ENCODE data around the gene TMEM117.
"Not testable (repeated sequence)": the region's sequence is repeated elsewhere in the genome, so short reads cannot be mapped to it uniquely, and the experiment has no call there.

Gene TMEM117

DNA sequence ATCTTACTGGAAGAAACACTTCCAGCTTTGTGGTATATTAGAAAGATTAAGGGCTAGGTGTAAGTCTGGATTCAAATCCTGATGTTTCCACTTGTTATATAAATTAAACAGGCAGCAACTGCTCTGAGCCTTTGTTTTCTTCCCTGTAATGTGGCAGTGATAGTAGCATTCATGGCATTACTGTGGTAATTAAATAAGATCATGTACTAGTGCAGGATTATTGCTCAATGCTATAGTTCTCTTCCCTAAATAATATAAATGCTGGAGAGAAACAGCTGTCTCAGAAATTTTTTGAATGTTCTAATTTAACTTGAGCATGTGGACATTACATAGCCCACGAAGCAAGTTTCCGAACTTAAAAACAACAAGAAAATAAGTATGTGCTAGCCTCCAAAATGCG lies 5.4 kb downstream of the TMEM117 start:
- DNase-seq: no peak

DNA sequence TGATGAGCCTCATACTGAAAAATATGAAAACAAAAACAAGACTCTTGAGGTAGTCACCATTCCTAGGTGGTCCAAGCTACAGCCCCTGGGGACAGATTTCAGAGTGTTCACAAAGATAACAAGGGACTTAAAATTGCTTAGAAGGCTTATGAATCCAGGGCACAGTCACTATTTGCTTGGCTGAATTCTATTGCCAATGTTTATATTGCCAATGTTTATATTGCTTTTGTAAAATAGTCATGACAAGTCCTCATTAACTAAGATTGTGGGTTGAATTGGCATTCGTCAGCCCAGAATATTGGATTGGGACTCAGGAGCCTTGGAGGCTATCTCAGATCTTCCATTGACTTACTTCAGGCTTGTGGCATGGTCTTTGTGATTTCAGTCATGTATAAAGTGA lies 6.4 kb downstream of the TMEM117 start:
- DNase-seq: no peak

DNA sequence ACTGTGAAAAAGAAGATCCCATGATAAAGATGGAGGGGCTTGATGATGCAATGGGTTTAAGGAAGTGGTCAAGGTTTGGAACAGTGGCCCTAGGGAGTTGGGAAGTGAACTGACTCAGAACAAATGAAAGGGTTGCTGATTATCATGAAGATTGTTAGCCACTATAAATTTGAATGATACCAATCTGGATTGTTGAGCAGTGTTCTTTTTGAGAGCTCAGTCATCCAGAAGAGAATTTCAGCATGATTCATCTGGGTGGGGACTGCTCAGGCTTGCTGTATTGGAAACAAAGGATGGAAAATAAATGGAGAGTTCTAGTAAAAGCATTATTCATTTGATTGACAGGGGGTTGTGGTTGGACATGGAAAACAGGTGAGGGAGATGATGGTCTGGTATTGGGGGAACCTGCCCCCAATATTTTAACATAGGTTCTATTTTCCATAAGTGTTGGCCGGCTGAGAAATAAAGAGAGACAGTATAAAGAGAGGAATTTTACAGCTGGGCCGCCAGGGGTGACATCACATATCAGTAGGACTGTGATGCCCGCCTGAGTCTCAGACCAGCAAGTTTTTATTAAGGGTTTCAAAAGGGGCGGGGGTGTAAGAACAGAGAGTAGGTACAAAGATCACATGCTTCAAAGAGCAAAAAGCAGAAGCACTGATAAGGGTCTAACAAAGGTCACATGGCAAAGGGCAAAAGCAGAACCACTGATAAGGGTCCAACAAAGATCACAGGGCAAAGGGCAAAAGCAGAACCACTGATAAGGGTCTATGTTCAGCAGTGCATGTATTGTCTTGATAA lies 11.7 kb downstream of the TMEM117 start:
- not testable (repeated sequence) for DNase-seq

DNA sequence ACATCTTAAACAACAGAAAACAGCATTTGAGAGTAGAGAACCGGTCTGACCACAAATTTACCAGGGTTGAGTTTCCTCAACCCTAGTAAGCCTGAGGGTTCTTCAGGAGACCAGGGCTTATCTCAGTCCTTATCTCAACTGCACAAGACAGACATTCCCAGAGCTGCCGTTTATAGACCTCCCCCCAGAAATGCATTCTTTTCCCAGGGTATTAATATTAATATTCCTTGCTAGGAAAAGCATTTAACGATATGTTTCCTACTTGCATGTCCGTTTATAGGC lies 12.3 kb downstream of the TMEM117 start:
- DNase-seq: no peak

DNA sequence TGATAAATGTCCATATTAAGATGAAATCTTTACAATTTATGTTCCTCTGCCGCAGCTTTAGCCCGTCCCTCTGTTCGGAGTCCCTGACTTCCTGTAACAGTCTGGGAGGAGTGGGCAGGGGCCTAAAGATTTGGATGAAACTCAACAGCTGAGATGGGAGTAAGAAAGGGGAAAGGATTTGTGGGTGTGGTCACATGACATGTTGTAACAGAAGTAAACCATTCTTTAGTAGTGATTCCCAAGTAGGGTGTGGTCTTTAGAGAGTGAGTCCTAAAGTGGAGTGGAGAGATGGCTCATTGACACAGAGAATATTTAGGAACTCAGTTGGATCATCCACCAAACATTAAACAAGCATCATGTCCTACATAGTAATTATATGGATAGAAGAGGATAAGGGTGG lies 12.9 kb downstream of the TMEM117 start:
- no peak for DNase-seq

DNA sequence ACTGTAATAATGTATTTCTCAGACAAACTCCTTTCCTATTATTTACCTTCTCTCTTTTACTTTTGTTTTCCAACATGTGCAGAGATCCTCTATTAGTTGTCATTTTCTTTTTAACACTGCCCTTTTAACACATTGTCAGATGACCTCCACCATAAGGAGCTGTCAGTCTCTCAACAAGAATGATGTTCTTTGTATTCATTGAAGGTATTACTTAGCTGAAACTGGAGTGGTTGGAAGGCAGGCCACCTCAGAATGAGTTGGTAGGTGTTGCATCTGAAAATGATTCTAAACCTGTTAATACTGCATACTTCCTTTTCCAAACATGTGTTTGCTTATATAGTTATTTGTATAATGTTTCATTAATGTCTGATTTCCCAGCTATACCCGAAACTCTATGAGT lies 16.9 kb downstream of the TMEM117 start:
- DNase-seq: no peak

DNA sequence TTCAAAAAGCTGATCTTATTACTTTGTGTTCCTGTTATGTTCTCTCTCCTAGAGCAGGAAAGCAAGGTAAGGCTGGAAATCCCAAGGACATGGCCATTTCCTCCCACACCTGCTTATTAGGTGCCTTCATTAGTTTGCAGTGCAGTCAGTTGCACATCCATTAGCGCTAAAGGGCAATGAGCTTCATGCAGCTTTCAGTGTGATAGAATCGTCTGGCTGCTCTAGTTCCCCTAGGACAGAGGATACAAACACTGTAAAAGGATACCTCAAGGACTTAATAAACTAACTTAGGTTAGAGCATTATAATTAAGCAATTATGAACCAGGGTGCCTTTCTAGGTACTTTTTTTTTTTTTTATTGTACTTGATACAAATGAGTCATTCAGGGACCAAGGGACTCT lies 21.1 kb downstream of the TMEM117 start:
- DNase-seq: no peak

DNA sequence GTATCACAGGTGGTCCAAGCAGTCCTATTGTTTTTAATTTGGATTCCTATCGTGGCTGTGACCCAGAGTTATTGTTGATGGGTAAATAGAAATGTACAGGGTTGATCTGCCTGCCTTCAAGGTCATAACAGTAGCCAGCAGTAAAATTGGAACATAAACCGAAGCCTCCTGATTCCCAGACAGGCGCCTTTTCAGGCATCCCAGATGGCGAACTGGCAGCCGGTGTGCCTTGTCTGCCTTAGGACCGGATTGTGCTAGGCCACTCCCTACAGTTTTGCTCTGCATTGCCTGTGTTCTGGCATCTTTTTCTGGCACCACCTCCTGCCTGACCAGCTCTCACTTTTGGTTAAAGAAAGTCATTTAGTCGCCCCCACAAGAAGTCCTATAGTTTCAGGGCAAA lies 22.2 kb downstream of the TMEM117 start:
- no peak for DNase-seq

DNA sequence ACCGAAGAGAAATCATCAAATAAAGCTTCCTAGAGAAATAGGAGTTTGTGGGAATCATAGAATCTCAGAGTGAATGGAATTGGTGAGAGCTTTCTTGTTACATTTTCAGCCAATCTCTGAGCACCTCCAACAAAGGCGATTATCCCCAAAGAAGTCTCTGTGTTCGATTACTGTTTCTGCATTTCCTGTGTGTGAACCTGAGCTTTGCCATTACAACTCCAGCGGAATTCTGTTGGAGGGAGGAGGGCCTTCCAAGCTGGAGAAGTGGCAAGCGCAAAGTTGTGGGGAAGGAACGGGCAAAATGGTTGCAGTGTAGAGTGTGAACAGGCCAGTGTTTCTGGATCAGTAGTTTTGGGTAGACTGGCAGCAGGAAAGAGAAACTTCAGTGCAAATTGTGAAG lies 23.1 kb downstream of the TMEM117 start:
- DNase-seq: no peak

DNA sequence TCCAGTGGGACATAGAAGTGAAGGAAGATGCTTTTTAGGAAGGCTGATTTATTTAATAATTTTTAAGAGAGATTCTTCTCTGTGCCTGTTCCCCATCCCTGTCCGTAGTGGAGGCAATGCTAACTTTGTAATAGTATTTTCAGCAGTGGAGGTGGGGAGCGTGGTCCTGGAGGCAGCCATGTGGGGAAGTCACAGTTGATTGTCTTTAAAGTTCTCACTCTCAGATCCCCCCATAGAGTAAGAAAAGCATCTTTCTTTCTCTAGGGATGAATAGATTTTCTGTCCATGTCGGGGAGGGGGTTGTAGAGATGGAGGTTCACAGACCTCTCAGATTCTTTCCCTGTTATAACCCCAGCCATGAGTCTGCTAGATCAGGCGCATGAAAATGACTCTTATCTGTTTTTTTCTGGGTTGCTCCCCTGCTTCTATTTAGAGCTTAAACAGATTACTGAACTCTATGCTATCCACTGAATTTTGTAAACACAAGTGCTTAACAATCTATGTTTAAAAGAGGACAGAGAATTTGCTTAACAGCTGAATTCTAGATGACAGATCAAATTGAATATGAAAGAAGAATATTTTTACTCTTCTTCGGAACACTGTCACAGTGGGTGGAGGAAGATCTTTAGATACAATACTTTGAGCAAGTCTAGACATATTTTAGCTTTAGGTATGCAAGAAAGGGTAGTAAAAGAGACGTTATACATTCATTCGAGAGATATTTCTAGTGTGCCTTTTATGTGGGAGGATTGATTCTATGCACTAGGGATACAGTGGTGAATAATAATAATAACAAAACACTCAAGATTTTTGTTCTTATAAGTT lies 25.3 kb downstream of the TMEM117 start:
- DNase-seq: no peak

DNA sequence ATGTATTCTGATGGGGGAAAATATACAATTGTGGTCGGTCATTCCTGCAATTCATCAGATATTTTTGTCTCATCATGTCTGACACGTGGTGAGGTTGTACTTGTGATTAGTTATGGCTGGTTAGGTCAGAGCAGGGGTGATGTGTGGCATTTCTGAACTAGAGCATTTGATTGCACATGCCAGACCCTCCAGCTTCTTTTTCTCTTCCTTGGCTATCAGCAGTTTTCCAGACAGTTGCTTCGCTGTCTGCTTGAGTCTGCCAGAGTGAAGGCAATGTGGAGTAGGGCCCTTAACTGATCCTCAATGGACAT lies 25.9 kb downstream of the TMEM117 start:
- no peak for DNase-seq

DNA sequence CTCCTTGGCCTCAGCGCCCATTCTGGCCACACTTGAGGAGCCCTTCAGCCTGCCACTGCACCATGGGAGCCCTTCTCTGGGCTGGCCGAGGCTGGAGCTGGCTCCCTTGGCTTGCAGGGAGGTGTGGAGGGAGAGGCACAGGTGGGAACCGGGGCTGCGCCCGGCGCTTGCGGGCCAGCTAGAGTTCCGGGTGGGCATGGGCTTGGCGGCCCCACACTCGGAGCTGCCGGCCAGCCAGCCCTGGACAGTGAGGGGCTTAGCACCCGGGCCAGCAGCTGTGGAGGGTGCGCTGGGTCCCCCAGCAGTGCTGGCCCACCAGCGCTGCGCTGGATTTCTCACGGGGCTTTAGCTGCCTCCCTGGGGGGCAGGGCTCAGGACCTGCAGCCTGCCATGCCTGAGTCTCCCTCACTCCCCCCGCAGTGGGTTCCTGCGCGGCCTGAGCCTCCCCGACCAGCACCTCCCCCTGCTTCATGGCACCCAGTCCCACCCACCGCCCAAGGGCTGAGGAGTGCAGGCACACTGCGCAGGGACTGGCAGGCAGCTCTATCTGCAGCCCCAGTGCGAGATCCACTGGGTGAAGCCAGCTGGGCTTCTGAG lies 28.0 kb downstream of the TMEM117 start:
- no peak for DNase-seq

DNA sequence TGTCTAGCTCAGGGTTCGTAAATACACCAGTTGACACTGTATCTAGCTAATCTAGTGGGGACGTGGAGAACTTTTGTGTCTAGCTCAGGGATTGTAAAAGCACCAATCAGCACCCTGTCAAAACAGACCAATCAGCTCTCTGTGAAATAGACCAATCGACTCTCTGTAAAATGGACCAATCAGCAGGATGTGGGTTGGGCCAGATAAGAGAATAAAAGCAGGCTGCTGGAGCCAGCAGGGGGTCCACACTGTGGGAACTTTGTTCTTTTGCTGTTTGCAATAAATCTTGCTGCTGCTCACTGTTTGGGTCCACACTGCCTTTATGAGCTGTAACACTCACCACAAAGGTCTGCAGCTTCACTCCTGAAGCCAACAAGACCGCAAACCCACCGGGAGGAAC lies 28.7 kb downstream of the TMEM117 start:
- DNase-seq: not testable (repeated sequence)

DNA sequence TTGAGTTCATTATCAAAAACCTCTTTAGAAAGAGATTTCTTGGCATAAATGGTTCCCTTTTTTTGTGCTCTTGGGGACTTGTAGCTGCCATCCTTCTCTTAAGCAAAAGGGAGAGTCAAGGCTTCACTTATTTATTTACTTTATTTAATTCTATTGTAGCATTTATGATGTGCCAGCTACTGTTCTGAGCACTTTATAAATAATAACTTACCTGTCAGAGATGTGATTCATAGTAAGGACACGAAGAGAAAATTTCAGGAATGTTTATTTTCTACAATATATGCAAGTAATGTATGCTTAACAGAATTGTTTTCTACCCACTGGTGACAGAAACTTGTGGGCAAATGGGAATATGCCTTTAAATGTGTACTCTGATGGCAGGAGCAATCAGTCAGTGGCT lies 33.3 kb downstream of the TMEM117 start:
- DNase-seq: no peak

DNA sequence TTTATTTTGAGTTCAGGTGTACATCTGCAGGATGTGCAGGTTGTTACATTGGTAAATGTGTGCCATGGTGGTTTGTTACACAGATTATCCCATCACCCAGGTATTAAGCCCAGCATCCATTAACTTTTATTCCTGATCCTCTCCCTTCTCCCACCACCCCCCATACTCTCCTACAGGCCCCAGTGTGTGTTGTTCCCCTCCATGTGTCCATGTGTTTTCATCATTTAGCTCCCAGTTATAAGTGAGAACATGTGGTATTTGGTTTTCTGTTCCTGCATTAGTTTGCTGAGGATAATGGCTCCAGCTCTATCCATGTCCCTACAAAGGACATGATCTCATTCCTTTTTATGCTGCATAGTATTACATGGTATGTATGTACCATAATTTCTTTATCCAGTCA lies 33.9 kb downstream of the TMEM117 start:
- DNase-seq: not testable (repeated sequence)

DNA sequence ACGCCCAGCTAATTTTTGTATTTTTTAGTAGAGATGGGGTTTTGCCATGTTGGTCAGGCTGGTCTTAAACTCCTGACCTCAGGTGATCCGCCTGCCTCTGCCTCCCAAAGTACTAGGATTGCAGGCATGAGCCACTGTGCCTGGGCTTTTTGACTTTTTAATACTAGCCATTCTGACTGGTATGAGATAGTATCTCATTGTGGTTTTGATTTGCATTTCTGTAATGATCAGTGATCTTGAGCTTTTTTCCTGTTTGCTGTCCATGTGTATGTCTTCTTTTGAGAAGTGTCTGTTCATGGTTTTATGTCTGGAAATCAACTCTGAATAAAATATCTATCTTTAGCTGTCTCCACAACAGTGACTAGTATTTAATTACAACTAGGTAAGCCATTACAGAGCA lies 35.4 kb downstream of the TMEM117 start:
- DNase-seq: not testable (repeated sequence)

DNA sequence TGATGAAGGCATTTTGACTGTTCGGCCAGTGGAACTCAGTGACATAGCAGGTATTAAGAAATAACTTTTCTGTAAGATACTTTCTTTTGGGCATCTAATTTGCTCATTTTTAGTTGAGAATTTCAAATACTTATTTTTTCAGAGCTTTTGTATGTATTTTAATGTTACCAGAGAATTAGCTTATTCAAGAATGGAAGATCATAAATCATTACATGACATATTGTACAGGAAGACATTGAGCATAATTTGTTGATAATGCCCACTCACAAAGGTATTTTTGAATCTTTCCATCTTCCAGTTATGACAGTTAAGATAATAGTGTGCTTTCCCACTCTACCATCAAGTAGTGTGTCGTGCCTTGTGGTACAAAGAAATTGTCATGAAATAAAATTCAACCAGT lies 36.5 kb downstream of the TMEM117 start:
- no peak for DNase-seq

DNA sequence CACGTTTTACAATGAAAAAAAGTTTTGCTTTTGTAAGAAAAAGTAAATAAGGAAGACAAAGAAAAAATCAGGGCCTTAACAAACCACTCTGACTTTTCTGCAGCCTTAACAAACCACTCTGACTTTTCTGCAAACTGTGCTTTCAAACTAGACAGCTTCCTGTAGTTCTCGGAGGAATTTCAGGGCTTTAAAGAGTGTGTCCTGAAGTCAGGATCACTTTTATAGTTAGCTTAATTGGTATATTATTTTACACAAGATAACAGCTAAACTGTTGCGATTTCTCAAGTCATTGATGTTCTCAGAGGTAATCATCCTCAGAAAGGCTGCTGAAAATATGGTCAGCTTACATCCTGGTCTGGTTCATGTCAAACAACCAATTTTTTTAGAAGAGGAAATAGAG lies 42.2 kb downstream of the TMEM117 start:
- DNase-seq: no peak

DNA sequence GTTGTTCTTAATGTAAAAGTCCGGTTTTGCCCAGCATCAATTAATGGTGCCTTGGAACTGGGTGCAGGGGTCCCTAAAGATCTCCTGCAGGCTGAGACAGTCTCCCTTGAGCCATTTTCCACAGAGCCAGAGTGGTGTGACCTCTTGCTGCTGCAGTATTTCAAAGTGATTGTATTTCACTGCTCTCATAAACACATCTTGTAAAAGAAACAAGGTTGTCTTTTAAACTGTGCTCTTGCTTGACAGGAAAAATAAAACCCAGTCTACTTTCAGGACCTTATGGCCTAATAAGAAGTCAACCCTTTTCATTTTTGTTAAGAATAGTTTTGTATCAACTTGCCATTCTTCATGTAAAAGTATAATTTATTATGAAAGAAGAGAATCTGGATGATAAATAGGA lies 44.7 kb downstream of the TMEM117 start:
- DNase-seq: no peak

DNA sequence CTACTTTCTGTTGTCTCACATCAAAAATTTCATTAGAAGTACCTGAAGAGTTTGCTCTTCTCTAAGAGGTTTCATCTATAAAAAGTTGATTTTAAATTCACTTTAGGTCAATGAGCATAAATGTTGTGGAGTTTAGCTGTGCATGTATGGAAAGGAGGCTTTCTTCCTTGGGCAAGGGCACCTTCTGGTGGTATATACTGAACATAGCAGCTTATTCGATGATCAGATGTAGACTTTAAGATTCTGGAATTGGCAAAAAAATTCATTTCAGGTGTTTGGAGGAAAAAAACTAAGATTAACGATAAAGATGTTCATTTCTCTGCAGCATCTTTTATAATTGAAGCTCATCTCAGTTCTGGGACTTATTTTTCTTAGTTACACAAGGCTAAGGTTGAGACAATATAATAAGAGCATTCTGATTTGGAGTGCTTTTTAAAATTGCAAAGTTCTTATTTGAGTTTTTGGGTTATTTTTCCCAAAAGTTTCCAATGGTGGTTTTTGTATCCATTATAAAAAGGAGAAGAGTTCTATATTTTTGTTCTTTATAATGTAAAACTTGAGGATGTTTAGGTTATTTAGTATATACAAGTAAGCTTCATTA lies 46.8 kb downstream of the TMEM117 start:
- no peak for DNase-seq

DNA sequence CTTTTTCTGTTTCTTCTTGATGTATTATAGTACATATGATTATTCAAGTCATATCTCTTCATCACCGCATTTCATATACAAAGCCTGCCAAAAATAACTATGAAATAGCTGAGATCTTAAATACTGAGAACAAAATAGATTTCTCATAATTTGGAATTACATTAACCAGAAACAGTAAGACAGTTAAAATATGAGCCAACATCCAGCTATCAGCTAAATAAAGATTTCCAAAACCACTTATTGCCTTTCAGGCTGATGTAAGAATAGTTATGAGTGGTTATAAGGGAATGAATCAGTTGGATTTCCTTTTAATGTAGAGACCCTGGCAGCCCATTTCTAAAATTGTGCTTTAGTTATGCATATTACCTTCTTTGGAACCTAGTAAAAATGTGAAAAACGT lies 47.4 kb downstream of the TMEM117 start:
- no peak for DNase-seq

DNA sequence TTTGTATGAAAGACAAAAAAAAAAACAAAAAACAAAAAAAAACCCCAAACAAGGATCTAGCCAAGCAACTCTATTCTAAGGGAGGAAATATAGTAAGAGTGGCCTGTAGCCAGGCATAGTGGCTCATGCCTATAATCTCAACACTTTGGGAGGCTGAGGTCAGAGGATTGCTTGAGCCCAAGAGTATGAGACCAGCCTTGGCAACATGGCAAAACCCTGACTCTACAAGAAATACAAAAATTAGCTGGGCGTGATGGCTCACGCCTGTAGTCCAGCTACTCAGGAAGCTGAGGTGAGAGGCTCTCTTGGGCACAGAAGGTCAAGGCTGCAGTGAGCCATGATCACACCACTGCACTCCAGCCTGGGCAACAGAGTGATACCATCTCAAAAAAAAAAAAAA lies 47.9 kb downstream of the TMEM117 start:
- no peak for DNase-seq

DNA sequence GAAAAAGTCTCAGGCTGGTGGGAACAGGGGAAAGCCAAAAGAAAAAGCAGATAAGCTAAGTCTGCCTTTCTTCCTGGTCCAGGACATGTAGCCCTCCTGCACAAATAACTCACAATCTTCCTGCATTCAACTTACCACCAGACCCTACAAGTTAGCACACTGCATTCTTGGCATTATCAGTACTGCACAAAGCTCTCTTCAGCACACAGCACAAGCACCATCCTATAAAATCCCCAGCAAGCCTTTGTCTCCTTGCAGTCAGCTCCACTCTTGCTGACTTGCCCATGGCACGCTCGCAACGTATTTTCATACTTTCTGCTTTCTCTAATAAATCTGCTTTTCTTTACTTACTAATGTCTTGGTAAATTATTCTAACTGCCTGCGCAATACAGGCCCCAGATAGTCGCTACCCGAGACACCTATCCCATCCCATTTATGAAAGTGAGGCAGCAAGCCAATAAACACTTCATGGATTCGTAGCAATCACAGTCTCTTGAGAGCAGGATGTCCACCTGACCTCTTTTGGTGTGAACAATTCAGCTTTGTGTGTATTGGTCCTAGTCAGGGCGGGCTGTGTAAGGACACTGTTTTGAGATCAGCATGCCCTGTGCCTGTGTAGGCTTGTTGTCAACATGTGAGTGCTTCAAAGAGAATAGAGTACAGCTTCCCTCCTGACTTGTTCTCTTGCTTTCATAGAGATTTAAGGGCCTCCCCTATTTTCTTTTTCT lies 49.0 kb downstream of the TMEM117 start:
- no peak for DNase-seq

All from activated CD4-positive, alpha-beta T cell treated with anti-CD3 and anti-CD28 coated beads, Interleukin-2, amount 50 U/mL, for 1 hour (primary cell).